NCI-H1048 (cell line): ENCODE results near the gene CCT7.
A peak's percentile ranks its signal among the peaks of the same experiment; 100 is the strongest.

Source experiments
- DNase-seq: peaks from one replicate; lab custom pipeline; 2025; lab: John Stamatoyannopoulos, UW

Gene CCT7

GRCh38 chr2:73225513-73226360 is 8.4 kb upstream of the CCT7 start:
- DNase-seq: no peak

DNA sequence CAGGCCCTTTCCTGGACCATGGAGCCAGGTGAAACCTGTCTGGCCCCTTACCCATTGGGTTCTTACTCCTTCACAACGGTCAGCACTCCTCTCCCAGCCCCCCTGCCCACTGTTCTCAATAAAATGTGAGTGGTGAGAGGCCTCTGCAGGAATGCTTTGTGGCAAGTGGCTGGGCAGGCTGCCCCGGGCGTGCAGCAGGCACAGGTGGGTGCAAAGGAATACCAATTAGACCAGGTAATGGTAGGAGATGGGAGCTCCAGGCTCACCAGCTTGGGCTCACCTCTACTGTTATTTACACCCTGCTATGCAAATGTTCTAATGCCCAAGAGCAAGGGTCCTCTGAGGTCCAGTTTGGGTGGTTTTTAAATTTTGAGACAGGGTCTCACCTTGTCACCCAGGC is 7.0 kb upstream of the CCT7 start:
- no peak for DNase-seq

- no peak for DNase-seq
These were observed 5.5 kb upstream of the CCT7 start for GRCh38 chr2:73228631-73229030.

- DNase-seq: no peak
These were observed 1.5 kb upstream of the CCT7 start for GRCh38 chr2:73232403-73233153.

DNA sequence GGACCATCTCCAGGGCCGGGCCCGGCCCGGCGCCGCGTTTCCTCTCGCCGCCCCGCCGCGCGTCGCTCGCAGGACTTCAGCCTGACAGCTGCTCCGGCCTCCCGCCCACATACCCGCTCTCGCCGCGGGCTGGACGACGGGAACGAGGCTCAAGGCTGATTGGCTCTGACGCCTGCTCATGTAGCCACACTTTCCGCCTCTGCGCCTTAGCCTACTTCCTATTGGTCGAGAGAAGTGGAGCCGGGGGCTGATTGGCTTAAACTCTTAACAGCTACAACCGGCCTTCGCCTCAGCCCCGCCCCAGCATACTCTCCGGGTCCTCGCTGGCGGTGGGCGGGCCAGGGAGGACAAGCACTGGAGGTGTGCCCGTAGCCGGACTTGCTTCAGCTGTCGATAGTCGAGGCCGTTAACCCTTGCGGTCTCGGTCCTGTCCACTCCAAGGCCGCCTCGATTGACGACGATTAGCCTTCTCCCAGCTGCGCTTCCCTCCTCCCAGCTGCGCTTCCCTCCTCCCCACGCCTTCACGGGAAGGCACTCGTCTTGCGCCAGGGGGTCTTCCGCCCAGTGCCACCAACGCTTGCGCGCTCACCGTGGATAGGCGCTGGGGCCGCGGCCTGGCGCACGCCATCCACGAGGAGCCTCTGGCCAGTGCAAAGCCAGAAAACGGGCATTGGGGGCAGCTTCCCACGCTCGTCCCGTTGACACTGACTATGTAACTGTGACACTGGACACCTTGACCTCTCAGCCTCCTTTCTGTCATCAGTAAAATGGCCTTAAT is 765 bp upstream of the CCT7 start, which contains the start of gene PRADC1:
Gene PRADC1, minus strand, starts transcription at position 86 of the 778 bp plus-strand sequence. Its CDS starts 79 bp downstream, at position 7.
- DNase-seq: peak; percentile 96

DNA sequence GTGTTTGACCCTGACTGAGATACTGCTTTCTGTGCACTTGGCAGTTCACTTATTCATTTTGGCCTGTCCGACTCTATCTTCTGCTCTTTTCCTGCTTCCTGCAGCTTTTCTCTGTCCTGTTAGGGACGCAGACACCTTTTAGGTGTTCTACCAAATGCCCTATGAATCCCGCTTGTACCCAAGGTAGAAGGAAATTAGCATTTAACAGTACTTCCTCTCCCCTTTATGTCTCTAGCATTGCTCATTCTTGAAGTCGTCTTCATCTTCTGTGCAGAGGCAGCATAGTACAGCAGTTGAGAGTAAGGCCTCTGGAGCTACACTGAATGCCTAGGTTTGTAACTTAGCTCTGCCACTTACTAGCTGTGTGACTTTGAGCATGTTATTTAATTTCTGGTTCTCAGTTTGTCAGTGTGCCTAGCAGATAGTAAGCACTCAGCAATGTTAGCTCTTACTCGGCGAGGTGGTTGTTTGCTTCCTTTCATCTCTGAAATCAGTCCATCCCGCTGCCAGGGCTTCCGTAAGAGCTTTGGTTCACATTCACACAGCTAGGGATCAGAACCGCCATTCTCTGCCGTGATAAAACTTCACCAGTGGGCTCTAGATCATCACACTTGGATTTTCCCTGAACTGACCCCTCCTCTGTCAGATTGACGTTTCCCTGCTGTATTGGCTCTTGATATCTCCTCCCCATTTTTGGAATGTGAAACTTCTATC is 1.4 kb downstream of the CCT7 start:
- DNase-seq: no peak

DNA sequence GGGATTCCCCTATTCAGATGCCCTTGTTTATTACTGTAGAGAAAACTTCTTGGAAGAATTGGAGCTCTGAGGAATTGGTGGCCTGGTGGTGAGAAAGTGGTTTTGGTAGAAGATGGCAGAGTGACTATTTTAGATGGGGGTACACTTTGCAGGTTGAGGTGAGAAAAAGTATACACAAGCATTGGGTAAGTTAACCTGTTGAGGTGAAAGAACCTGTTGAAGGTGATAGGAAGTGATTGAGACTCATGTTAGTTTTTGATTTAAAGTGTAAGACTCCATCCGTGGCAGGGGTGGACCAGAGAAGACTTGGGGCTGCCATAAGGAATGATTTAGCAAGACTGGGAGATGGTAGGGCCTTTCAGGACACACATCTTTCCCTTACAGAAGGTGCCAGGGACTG is 3.1 kb downstream of the CCT7 start:
- DNase-seq: no peak

- no peak for DNase-seq
These were observed 4.0 kb downstream of the CCT7 start for GRCh38 chr2:73238149-73238548.

DNA sequence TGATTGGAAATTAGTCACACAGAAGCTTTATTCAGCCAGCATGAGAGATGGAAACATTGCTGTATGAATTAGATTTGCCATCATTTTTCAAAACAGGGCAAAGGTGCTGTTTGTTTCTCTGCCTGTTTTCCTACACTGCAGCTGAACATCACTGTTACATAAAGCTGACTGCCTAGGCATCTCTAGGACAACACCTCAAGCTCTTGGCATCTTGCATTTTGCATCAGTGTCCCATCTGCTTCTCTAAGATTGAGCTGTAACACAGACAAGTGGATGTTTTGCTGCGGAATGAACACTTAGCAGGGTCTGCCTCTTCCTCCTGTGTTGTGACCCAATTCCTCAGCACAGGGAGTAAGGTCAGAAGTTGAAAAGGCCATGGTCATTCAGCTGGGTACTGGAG is 4.9 kb downstream of the CCT7 start:
- no peak for DNase-seq

DNA sequence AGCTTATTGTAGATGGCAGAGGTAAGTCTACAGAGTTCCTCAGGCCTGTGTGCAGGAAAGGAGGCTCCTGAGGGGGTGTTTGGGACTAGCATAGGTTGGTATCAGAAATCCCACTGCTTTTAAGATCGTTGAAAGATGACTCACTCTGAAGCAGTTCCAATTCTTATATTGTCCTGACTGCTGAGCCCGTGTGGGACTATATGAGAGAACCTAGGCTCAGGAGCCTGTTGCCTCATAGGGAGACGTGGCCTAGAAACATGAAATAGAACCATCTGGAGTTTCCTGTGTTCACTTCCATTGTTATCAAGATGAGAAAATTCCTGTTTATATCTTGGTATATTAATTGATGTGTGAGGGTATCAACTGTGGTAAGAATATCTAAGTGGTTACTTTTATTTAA is 5.7 kb downstream of the CCT7 start:
- DNase-seq: no peak

- DNase-seq: no peak
These were observed 9.9 kb downstream of the CCT7 start for GRCh38 chr2:73243884-73244570.

GRCh38 chr2:73244580-73244979 is 10.5 kb downstream of the CCT7 start:
- DNase-seq: no peak

GRCh38 chr2:73246850-73247249 is 12.7 kb downstream of the CCT7 start:
- DNase-seq: no peak

DNA sequence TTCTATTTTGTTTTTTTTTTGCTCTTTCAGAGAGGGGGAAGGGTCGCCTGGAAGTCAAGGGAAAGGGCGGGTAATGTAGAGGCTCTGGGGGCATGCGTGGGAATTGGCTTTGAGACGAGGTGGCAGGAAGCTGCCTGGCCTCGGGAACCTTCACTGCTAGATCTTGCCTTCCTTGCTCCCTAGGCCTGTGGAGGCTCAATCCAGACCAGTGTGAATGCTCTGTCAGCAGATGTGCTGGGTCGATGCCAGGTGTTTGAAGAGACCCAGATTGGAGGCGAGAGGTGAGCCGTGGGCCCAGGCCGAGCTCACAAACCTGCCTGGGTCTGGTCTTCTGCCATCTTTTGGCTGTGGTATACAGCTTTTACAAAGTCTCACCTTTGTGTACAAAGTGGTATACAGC is 15.5 kb downstream of the CCT7 start:
- DNase-seq: no peak

- DNase-seq: no peak
These were observed 17.1 kb downstream of the CCT7 start for GRCh38 chr2:73250872-73251846.

DNA sequence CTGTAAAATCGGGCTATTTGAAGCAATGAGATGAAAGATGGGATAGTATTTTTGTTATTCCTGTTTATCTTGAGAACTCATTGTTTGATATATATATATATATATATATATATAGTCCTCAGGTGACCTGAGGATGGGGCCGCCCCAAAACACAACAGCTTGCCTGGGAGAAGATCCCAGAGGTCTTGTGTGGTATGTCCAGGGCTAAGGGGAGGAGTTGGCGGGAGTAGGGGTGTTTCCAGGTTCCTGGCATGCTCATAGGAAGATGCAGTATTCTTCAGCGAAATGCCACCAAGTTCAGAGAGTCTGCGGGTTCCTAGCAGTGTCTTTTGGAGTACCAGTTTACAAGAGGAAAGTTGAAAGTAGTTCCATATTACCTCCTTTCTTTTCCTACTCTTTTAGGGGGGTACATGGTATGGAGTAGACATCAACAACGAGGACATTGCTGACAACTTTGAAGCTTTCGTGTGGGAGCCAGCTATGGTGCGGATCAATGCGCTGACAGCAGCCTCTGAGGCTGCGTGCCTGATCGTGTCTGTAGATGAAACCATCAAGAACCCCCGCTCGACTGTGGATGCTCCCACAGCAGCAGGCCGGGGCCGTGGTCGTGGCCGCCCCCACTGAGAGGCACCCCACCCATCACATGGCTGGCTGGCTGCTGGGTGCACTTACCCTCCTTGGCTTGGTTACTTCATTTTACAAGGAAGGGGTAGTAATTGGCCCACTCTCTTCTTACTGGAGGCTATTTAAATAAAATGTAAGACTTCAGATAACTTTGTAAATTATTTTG is 18.3 kb downstream of the CCT7 start:
- DNase-seq: no peak

GRCh38 chr2:73253400-73253799 is 19.3 kb downstream of the CCT7 start:
- no peak for DNase-seq

- DNase-seq: no peak
These were observed 19.8 kb downstream of the CCT7 start for GRCh38 chr2:73253901-73254300.

GRCh38 chr2:73254343-73255006 is 20.4 kb downstream of the CCT7 start:
- DNase-seq: no peak
